ENCODE data around the gene MYCBP2. TPM values are rescaled to one million over a fixed set of nuclear protein-coding genes. Genes with fewer than 3 reads are reported as not detected.

The MYCBP2 gene
- polyA plus RNA-seq, 2 of the 4 experiments (the other 2 are of a cell fraction) = 15.8 to 37.8 TPM

- ChIA-PET POLR2A (no interaction called here), CTCF (no interaction called here)
- no peak overlapping the region for H3K27ac ChIP-seq
- TF ChIP-seq MYC (IDR thresholded peaks at IDR 0.05; ENCODE audit: borderline replicate concordance, low read length) (no peak), HMGXB4 (CRISPR knock-in tag; IDR thresholded peaks at IDR 0.05; ENCODE audit: borderline replicate concordance) (no peak), SMC3 (IDR thresholded peaks at IDR 0.05) (no peak), TFCP2L1 (CRISPR knock-in tag; IDR thresholded peaks at IDR 0.05) (no peak), PBX3 (IDR thresholded peaks at IDR 0.05) (no peak), FOSB (CRISPR knock-in tag; IDR thresholded peaks at IDR 0.05) (no peak), EHMT2 (IDR thresholded peaks at IDR 0.05; ENCODE audit: low read depth) (no peak), JUN (IDR thresholded peaks at IDR 0.05) (no peak), MAFK (IDR thresholded peaks at IDR 0.05; ENCODE audit: partially characterized antibody) (no peak), KDM5A (IDR thresholded peaks at IDR 0.05) (no peak)
- WGBS (ENCODE audit: missing lambda C conversion rate) = 43% methylated on average over 2 of the region's 2 CpGs
- no peak for FAIRE-seq
- H3K4me2 ChIP-seq = no peak overlapping the region
- no peaks in the 10 kb centered on the region for H3K9me3 ChIP-seq
- ATAC-seq = no peak
- no peak overlapping the region for H3K4me3 ChIP-seq
- DNase-seq (ENCODE audit: low read depth in 1 of 2, low spot score in 1 of 2) = no peak
- no peaks in the 10 kb centered on the region for H3K4me1 ChIP-seq
Measured at GRCh38 chr13:77356155-77356554, 29.3 kb upstream of the MYCBP2 start.

- no peak overlapping the region for H3K4me2 ChIP-seq
- FAIRE-seq = no peak
- 87% methylated on average over 2 of the region's 2 CpGs for WGBS (ENCODE audit: missing lambda C conversion rate)
- H3K4me3 ChIP-seq = no peak overlapping the region
- ATAC-seq = no peak
- CTCF ChIA-PET = no interaction called here
- POLR2A ChIA-PET = no interaction called here
- no peak for TF ChIP-seq CHD2 (IDR thresholded peaks at IDR 0.05; ENCODE audit: low read length, partially characterized antibody)
- TF ChIP-seq KDM1A (IDR thresholded peaks at IDR 0.05; ENCODE audit: low read depth) = no peak
- TF ChIP-seq ZSCAN20 (CRISPR knock-in tag; IDR thresholded peaks at IDR 0.05) = no peak
- TF ChIP-seq KDM5A (IDR thresholded peaks at IDR 0.05) = no peak
- no peak for TF ChIP-seq GATA3 (IDR thresholded peaks at IDR 0.05; ENCODE audit: borderline replicate concordance)
- no peak for TF ChIP-seq HES2 (IDR thresholded peaks at IDR 0.05)
- no peak for TF ChIP-seq CBX2 (IDR thresholded peaks at IDR 0.05; ENCODE audit: borderline replicate concordance, low read depth)
- TF ChIP-seq EP300 (IDR thresholded peaks at IDR 0.05) = no peak
- TF ChIP-seq NPAS2 (CRISPR knock-in tag; IDR thresholded peaks at IDR 0.05; ENCODE audit: borderline replicate concordance) = no peak
- TF ChIP-seq HOXB5 (CRISPR knock-in tag; IDR thresholded peaks at IDR 0.05) = no peak
- no peak for TF ChIP-seq ZFP36 (IDR thresholded peaks at IDR 0.05; ENCODE audit: borderline replicate concordance, partially characterized antibody)
- no peak for DNase-seq (ENCODE audit: low read depth in 1 of 2, low spot score in 1 of 2)
- no peaks in the 10 kb centered on the region for H3K9me3 ChIP-seq
- no peak overlapping the region for H3K27ac ChIP-seq
- H3K4me1 ChIP-seq = no peaks in the 10 kb centered on the region
Measured at GRCh38 chr13:77353995-77354394, 27.1 kb upstream of the MYCBP2 start.

- DNase-seq (ENCODE audit: low read depth in 1 of 2, low spot score in 1 of 2) (no peak), FAIRE-seq (no peak), ATAC-seq (no peak)
- Histone ChIP-seq H3K4me3 (no peak overlapping the region), H3K4me1 (no peaks in the 10 kb centered on the region), H3K4me2 (no peak overlapping the region), H3K9me3 (no peaks in the 10 kb centered on the region), H3K27ac (no peak overlapping the region)
- CTCF ChIA-PET = no interaction called here
- WGBS (ENCODE audit: missing lambda C conversion rate) = 65% methylated on average over 3 of the region's 3 CpGs
- POLR2A ChIA-PET = no interaction called here
- TF ChIP-seq FOSB (CRISPR knock-in tag; IDR thresholded peaks at IDR 0.05) (no peak), E2F6 (IDR thresholded peaks at IDR 0.05; ENCODE audit: borderline replicate concordance, low read depth) (no peak), MYC (IDR thresholded peaks at IDR 0.05; ENCODE audit: borderline replicate concordance, low read length) (no peak), TFCP2L1 (CRISPR knock-in tag; IDR thresholded peaks at IDR 0.05) (no peak), CHD2 (IDR thresholded peaks at IDR 0.05; ENCODE audit: low read length, partially characterized antibody) (no peak), MAFK (IDR thresholded peaks at IDR 0.05; ENCODE audit: partially characterized antibody) (no peak), REST (IDR thresholded peaks at IDR 0.05) (no peak), EHF (CRISPR knock-in tag; IDR thresholded peaks at IDR 0.05) (no peak)
Measured at GRCh38 chr13:77351315-77351714, 24.4 kb upstream of the MYCBP2 start.
